HCEC 1CT (cell line): Measurements from ENCODE around the gene CFAP43.
A peak's percentile ranks its signal among the peaks of the same experiment; 100 is the strongest.

ENCODE experiments used
- DNase-seq: peaks from one replicate; pipeline ENCODE4 v3.0.0-alpha.2; 2017

CFAP43 gene

DNA sequence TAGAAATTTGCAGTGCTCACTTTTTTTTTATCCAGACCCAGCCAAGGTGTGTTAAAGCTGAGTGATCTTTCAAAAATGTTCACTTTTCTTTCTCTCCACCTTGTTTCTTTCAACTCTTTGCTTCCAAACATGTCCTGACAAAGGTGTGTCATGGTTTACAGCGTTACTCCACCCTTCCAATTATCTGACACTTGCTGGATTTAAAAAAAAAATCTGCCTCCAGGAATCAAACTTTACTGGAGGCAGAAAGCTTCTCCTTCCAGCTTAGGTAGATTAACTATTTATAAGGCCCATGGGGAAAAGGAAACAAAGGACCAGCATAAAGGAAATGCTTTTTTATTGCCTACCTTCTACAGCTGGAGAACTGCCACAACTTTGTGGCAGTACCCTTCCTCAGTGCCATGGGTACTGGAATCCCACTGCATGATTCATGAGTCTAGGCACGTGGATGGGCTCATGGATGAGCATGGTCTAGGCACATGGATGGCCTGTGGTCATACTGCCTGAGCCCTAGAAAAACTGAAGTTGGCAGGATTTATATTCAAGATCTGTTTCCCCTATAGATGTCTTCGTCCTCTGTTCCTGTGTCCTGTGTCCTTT, 146.3 kb downstream of the CFAP43 start, which contains the start of gene COL17A1:
Gene COL17A1 (minus strand): TSS at position 80 of the 600 bp plus-strand sequence. CDS start 5,207 bp downstream, outside the sequence.
- DNase-seq = no peak

DNA sequence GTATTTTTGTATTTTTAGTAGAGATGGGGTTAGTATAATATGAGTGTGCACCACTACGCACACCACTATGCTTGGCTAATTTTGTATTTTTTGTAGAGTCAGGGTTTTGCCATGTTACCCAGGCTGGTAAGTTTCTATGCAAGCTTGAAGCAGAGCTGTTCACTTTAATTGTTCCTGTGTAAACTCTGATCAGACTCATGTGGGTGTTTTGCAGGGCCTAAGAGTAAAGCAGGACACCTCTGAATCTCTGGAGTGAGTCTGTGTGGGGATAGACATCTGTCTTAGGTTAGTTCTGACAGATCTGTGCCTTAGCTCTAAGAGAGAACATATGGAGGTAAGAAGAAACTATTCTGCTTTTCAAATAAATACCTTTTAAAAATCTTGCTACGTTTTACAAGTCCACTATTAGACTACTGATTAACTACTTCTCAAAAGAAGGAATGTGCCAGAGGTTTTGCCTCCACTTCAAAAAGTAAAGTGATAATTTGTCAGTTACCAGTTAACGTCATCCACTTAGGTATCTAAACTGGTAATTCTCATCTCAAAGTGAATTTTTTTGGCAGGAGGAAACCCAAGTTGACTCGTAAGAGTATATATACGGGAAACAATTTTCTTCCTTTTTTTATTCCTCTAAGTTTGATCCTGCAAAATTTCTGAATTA, 147.6 kb downstream of the CFAP43 start:
- no peak for DNase-seq

DNA sequence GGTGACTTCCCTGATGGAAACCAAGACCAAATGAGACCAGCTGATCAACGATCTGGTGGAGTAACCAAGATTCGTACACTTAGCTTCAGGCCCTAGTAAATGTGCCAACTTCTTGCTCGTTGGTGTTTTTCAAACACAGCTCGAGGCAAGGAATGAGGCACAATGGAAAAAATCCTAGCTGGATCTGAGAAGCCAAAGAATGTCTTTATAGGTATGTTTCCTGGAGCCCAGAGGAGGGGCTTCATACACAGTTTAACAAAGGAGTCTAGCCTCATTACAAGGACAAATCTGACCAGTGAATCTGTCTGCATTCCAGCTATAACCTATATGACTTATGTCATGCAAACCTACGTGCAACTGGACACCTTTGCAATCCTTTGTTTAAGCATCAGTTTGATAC, 150.2 kb downstream of the CFAP43 start:
- no peak for DNase-seq

DNA sequence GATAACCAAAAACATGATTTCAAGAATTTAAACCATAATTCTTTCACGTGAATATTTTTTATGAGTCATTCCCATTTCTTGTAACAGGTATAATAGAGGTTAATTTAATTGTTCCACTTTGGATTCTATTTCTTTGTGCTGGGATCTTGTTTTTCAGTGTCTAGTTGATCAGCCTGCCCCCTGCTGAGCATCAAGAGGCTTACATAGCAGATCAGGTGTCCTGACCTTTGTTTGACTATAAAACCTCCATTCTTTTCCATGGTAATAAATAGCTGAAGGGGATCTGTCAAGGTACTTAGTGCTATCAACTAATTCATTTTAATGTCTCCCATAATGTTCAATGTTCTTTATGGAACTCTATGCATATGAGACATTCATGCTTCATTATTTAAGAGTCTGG, 151.4 kb downstream of the CFAP43 start:
- peak; percentile 11 for DNase-seq
